ENCODE data around the gene CKMT2. TPM values are rescaled to one million over a fixed set of nuclear protein-coding genes. Genes with fewer than 3 reads are reported as not detected.
"Not testable (repeated sequence)": the region's sequence is repeated elsewhere in the genome, so short reads cannot be mapped to it uniquely, and the experiment has no call there.

Gene CKMT2
- total RNA-seq, 1 experiment from 2014 or later, result 0.66 TPM

GRCh38 chr5:81250004-81250403, 16.9 kb downstream of the CKMT2 start:
- H3K36me3 ChIP-seq (replicated peaks; ENCODE audit: control insufficient read depth, insufficient read depth, low read length), result no peaks in the 10 kb centered on the region
- no peak overlapping the region for H3K4me3 ChIP-seq (ENCODE audit: insufficient read depth, low read depth, low read length)

GRCh38 chr5:81251922-81252321, 18.8 kb downstream of the CKMT2 start:
- no peaks in the 10 kb centered on the region for H3K36me3 ChIP-seq (replicated peaks; ENCODE audit: control insufficient read depth, insufficient read depth, low read length)
- no peak overlapping the region for H3K4me3 ChIP-seq (ENCODE audit: insufficient read depth, low read depth, low read length)
- DNase-seq, result no peak
- no peaks in the 10 kb centered on the region for H3K27me3 ChIP-seq (ENCODE audit: control insufficient read depth, insufficient read depth, low read length)

More at GRCh38 chr5:81250004-81250403, 16.9 kb downstream of the CKMT2 start:
- no peaks in the 10 kb centered on the region for H3K27me3 ChIP-seq (ENCODE audit: control insufficient read depth, insufficient read depth, low read length)
- DNase-seq, result no peak

DNA sequence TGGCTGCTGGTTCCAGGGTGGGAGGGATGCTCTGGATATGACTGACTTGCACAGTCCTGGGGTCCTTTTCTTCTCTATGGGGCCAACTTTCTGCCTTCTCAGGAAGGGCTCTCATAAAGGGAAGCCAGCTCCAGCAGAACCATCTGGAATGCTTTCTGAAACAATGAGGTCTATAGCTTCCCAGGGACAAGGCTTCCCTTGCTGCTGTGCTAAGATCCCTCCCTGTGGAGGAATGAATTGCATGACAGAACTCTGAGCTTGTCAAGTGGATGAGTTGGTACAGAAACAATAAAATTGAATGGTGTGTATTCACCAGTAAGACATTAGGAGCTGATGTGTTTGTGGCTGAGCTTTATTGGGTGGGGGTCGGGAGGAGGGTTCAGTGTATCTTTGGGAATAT, 19.8 kb downstream of the CKMT2 start:
- DNase-seq, result no peak
- no peaks in the 10 kb centered on the region for H3K36me3 ChIP-seq (replicated peaks; ENCODE audit: control insufficient read depth, insufficient read depth, low read length)
- no peaks in the 10 kb centered on the region for H3K27me3 ChIP-seq (ENCODE audit: control insufficient read depth, insufficient read depth, low read length)
- no peak overlapping the region for H3K4me3 ChIP-seq (ENCODE audit: insufficient read depth, low read depth, low read length)

GRCh38 chr5:81253875-81254274, 20.8 kb downstream of the CKMT2 start:
- DNase-seq, result no peak
- no peaks in the 10 kb centered on the region for H3K27me3 ChIP-seq (ENCODE audit: control insufficient read depth, insufficient read depth, low read length)
- no peak overlapping the region for H3K4me3 ChIP-seq (ENCODE audit: insufficient read depth, low read depth, low read length)
- H3K36me3 ChIP-seq (replicated peaks; ENCODE audit: control insufficient read depth, insufficient read depth, low read length), result no peaks in the 10 kb centered on the region

DNA sequence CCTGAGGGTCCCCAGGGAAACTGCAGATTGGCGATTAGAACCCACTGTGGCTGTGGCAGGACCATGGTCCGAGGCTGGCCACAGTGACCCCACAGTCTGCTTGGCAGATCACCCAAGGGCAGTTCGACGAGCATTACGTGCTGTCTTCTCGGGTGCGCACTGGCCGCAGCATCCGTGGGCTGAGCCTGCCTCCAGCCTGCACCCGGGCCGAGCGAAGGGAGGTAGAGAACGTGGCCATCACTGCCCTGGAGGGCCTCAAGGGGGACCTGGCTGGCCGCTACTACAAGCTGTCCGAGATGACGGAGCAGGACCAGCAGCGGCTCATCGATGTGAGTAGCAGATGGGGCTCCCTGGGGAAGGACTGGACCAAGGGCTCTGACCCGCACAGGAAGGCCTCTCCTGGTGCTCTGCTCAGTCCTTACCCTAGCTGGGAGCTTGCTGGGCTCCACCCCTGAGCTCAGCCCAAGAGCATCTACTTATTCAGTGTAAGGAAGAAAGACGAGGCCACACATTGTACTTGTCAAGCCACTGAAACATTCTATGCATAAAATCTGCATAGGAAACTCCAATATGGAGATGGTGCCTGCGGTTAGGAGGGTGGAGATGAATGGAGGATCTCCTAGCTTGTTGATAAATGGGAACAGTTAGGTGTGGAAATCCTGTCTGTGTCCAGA, 21.9 kb downstream of the CKMT2 start:
- Histone ChIP-seq H3K27me3 (ENCODE audit: control insufficient read depth, insufficient read depth, low read length) (no peaks in the 10 kb centered on the region), H3K36me3 (replicated peaks; ENCODE audit: control insufficient read depth, insufficient read depth, low read length) (no peaks in the 10 kb centered on the region), H3K4me3 (ENCODE audit: insufficient read depth, low read depth, low read length) (no peak overlapping the region)
- DNase-seq, result no peak

DNA sequence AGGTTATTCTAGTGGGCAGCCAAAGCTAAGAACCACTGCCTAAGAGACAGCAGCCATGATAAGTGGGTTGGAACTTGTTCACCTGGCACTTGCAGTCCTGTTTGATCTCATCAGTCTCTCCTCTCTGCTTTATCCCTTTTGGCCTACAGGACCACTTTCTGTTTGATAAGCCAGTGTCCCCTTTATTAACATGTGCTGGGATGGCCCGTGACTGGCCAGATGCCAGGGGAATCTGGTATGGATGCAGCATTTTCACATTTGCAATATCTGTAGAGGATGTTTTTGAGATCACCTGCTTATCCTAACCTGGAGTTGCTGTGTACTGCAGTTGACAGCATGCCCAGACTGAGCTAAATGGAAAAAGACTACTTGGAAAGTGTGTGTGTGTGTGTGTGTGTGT, 23.6 kb downstream of the CKMT2 start:
- Histone ChIP-seq H3K36me3 (replicated peaks; ENCODE audit: control insufficient read depth, insufficient read depth, low read length) (no peaks in the 10 kb centered on the region), H3K27me3 (ENCODE audit: control insufficient read depth, insufficient read depth, low read length) (no peaks in the 10 kb centered on the region), H3K4me3 (ENCODE audit: insufficient read depth, low read depth, low read length) (no peak overlapping the region)
- DNase-seq, result no peak

DNA sequence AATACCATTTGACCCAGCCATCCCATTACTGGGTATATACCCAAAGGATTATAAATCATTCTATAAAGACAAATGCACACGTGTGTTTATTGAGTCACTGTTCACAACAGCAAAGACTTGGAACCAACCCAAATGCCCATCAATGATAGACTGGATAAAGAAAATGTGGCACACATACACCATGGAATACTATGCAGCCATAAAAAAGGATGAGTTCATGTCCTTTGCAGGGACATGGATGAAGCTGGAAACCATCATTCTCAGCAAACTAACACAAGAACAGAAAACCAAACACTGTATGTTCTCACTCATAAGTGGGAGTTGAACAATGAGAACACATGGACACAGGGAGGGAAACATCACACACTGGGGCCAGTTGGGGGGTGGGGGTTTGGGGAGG, 29.7 kb downstream of the CKMT2 start:
- not testable (repeated sequence) for H3K27me3 ChIP-seq (ENCODE audit: control insufficient read depth, insufficient read depth, low read length); H3K4me3 ChIP-seq (ENCODE audit: insufficient read depth, low read depth, low read length); DNase-seq; H3K36me3 ChIP-seq (replicated peaks; ENCODE audit: control insufficient read depth, insufficient read depth, low read length)

DNA sequence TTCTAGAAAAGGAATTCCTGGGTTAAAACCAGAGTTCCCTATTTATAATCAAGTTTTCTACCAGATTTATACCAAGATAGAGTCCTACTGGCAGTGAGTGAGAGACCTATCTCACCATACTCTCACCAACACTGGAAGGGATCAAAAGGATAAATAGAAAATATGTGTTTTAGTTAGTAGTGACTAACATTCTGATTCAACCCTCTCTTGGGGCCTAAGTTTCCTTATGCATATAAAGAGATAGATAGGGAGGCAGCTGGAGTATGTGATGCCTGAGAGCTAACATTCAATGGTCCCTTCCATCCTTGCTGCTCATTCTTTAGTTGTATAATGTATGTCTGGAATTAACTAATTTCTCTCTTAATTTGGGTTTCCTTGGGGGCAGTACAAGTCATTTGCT, 32.0 kb downstream of the CKMT2 start:
- H3K36me3 ChIP-seq (replicated peaks; ENCODE audit: control insufficient read depth, insufficient read depth, low read length), result no peaks in the 10 kb centered on the region
- no peak overlapping the region for H3K4me3 ChIP-seq (ENCODE audit: insufficient read depth, low read depth, low read length)
- no peaks in the 10 kb centered on the region for H3K27me3 ChIP-seq (ENCODE audit: control insufficient read depth, insufficient read depth, low read length)
- no peak for DNase-seq

DNA sequence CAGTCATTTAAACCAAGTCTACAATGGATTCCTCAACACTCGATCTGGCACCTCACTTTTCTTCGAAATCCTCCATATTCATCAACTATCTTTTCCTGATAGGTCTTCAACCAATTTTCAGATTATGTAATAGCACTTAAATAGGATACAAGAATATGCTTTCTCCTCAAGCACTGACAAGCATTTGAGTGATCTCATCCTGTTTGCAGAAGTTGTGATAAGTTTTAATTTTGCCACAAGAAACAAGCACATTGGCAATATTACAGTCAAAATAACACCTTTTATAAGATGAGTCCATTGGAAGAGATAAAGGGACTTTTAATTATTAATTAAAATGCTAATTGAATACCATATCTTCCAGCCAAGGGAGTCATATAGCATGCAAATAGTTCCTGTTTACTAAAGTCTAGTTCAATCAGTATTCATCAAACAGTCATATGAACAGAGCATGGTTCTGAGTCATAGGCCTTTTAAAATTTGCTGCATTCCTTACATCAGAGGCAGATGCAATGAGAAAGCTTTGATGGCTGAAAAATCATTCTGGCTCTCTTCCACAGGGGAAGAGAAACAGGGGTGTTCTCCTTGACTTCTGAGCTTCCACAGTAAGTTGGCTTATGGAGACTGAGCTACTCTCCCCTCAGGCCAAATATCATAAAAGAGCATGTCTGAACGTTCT, 35.5 kb downstream of the CKMT2 start:
- DNase-seq, result no peak
- H3K27me3 ChIP-seq (ENCODE audit: control insufficient read depth, insufficient read depth, low read length), result no peaks in the 10 kb centered on the region

DNA sequence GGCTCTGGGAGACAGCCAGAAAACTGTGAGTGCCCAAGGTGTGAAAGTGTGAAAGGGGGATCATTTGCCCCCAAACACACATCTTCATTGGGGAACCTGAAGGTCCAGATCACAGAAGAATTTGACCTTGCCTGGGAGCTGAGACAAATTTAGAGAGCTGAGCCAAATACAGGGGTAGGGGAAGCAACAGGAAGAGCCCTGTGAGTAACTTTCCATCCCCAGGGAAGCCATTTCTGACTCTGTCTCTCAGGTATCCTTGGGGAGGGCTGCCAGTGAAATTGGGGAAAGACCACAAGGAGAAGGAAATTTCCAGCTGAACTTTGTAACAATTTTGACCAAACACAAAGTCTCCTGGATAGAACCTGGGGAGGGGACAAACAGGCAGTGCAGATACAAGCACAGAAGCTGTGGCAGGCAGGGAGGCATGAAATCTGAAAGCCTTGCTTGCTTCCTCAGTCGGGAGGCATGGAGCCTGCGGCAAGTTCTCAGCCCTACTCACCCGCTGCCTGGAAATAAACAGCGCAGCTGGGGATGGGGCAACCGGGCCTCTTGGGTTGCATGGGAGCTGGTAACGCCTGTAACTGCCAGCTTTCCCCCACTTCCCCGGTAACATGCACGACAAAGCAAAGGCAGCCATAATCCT, 36.8 kb downstream of the CKMT2 start:
- DNase-seq, result no peak

More for the DNA sequence above, 35.5 kb downstream of the CKMT2 start:
- no peak overlapping the region for H3K4me3 ChIP-seq (ENCODE audit: insufficient read depth, low read depth, low read length)
- H3K36me3 ChIP-seq (replicated peaks; ENCODE audit: control insufficient read depth, insufficient read depth, low read length), result no peaks in the 10 kb centered on the region

DNA sequence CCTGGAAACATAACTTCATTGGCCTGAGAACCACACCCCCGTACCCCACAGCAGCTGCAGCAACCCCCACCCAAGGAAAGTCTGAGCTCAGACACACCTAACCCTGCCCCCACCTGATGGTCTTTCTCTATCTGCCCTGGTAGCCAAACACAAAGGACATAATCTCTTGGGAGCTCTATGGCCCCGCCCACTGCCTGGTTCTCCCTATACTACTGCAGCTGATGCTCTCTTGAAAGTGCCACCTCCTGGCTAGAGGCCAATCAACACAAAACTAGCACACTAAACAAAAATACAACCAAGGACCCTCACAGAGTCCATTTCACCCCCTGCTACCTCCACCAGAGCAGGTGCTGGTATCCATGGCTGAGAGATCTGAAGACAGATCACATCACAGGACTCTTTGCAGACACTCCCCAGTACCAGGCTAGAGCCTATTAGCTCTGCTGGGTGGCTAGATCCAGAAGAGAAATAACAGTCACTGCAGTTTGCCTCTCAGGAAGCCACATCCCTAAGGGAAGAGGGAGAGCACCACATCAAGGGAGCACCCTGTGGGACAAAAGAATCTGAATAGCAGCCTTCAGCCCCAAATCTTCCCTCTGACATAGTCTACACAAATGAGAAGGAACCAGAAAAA, 37.4 kb downstream of the CKMT2 start:
- not testable (repeated sequence) for H3K36me3 ChIP-seq (replicated peaks; ENCODE audit: control insufficient read depth, insufficient read depth, low read length); DNase-seq; H3K27me3 ChIP-seq (ENCODE audit: control insufficient read depth, insufficient read depth, low read length); H3K4me3 ChIP-seq (ENCODE audit: insufficient read depth, low read depth, low read length)

More for the DNA sequence above, 36.8 kb downstream of the CKMT2 start:
- Histone ChIP-seq H3K27me3 (ENCODE audit: control insufficient read depth, insufficient read depth, low read length) (no peaks in the 10 kb centered on the region), H3K4me3 (ENCODE audit: insufficient read depth, low read depth, low read length) (no peak overlapping the region; the same call in 1 of the 2 replicates), H3K36me3 (replicated peaks; ENCODE audit: control insufficient read depth, insufficient read depth, low read length) (no peaks in the 10 kb centered on the region)

DNA sequence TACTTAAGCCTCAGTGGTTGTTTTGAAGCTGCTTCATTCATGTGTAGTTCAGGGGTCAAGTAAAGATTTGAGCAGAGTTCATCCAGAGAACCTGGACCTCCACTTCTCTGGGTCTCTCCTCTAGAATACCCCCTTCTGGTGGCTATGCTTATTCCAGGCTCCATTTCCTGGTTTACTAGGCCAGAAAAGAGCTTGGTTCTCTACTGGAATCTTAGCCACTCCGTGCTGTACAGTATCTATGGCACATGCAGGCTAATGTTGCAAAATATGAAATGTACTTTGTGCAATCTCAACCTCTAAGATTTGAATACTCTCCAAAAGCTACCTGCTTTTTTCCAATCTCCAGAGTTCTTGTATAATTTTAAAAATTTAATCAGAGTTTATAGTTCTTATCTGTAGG, 50.9 kb downstream of the CKMT2 start:
- DNase-seq, result no peak
- Histone ChIP-seq H3K27me3 (ENCODE audit: control insufficient read depth, insufficient read depth, low read length) (no peaks in the 10 kb centered on the region), H3K4me3 (ENCODE audit: insufficient read depth, low read depth, low read length) (no peak overlapping the region), H3K36me3 (replicated peaks; ENCODE audit: control insufficient read depth, insufficient read depth, low read length) (no peaks in the 10 kb centered on the region)

DNA sequence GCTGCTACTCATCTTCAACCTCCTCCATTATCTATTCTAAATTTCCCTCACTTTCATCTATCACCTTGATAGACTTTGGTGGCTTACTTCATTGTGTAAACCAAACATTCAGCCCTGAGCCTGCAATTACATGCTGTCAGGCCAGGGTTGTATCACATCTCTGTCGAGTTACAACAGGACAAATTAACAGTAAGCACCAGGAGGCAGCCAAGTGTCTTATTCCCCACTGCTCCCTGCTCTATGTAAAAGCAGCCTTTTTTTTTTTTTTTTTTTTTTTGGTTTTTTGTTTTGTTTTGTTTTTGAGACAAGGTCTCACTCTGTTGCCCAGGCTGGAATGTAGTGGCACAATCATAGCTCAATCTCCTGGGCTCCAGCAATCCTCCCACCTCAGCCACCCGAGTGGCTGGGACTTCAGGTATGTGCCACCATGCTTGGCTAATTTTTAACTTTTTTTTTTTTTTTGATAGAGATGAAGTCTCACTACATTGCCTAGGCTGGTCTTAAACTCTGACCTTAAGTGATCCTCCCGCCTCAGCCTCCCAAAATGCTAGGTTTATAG, 53.0 kb downstream of the CKMT2 start:
- no peak overlapping the region for H3K4me3 ChIP-seq (ENCODE audit: insufficient read depth, low read depth, low read length)
- no peaks in the 10 kb centered on the region for H3K27me3 ChIP-seq (ENCODE audit: control insufficient read depth, insufficient read depth, low read length)
- H3K36me3 ChIP-seq (replicated peaks; ENCODE audit: control insufficient read depth, insufficient read depth, low read length), result no peaks in the 10 kb centered on the region
- DNase-seq, result no peak

DNA sequence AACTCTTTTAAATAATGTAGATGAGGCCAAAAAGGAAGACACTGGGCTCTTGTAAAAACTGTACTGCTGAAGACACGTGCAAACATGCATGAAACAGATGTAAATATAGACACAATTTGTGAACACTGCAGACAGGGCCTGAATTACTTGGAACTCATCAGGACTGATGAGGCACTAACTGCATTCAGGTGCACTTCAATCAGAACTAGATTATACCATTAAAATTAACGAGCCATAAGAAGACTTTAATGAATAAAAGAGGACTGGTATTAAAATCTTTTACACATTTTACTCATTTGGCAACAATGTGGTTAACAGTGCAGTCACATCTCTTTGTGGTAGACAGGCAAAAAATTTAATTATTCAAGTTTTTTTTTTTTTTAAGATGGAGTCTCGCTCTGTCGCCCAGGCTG, 54.9 kb downstream of the CKMT2 start:
- H3K4me3 ChIP-seq (ENCODE audit: insufficient read depth, low read depth, low read length), result no peak overlapping the region
- H3K36me3 ChIP-seq (replicated peaks; ENCODE audit: control insufficient read depth, insufficient read depth, low read length), result no peaks in the 10 kb centered on the region
- H3K27me3 ChIP-seq (ENCODE audit: control insufficient read depth, insufficient read depth, low read length), result no peaks in the 10 kb centered on the region
- DNase-seq, result no peak

All from H7 (cell line).